Mononuclear cell (primary cell): ENCODE data around the gene CLDN34. TPM values are rescaled to one million over a fixed set of nuclear protein-coding genes. Genes with fewer than 3 reads are reported as not detected.

Experiments
- H3K27me3 ChIP-seq: 2 replicates; pipeline ENCODE4 v1.6.0; 2011; ENCODE audit warnings: low read length, control low read depth; ENCODE audit not compliant: insufficient read depth
- H3K4me1 ChIP-seq: 2 replicates; pipeline ENCODE4 v1.5.1; 2011; ENCODE audit warnings: mild to moderate bottlenecking, low read length, control low read depth; ENCODE audit not compliant: insufficient read depth
- H3K4me3 ChIP-seq: 2 replicates; pipeline ENCODE4 v1.5.1; 2011; ENCODE audit warnings: mild to moderate bottlenecking, low read length, moderate library complexity
- H3K9me3 ChIP-seq: 2 replicates; pipeline ENCODE4 v1.5.1; 2011; ENCODE audit warnings: low read depth, mild to moderate bottlenecking, control low read depth, low read length
- total RNA-seq: library from RNA; depleted of rRNA; stranded (reverse); fragments of >200 nt; gene quantifications from one replicate; pipeline ENCODE4 v1.2.3, GENCODE V29; 2012

CLDN34 gene
- total RNA-seq, result not detected

GRCh38 chrX:9966775-9967408, at the start of gene CLDN34:
Gene CLDN34, plus strand, starts transcription at chrX:9967358. Its CDS starts 0 bp downstream, at chrX:9967358.
- H3K27me3 ChIP-seq, result no peaks in the 10 kb centered on the region
- H3K4me1 ChIP-seq, result no peaks in the 10 kb centered on the region
- no peak within 1 kb of the TSS for H3K4me3 ChIP-seq
- H3K9me3 ChIP-seq, result no peaks in the 10 kb centered on the region

- H3K27me3 ChIP-seq, result no peaks in the 10 kb centered on the region
- no peak overlapping the region for H3K4me3 ChIP-seq
- no peaks in the 10 kb centered on the region for H3K4me1 ChIP-seq
- no peaks in the 10 kb centered on the region for H3K9me3 ChIP-seq
Measured at GRCh38 chrX:9917861-9918260, 49.3 kb upstream of the CLDN34 start.

GRCh38 chrX:9919632-9920172, 47.5 kb upstream of the CLDN34 start:
- no peaks in the 10 kb centered on the region for H3K27me3 ChIP-seq
- no peak overlapping the region for H3K4me3 ChIP-seq

GRCh38 chrX:9921407-9921806, 45.8 kb upstream of the CLDN34 start:
- H3K9me3 ChIP-seq, result no peaks in the 10 kb centered on the region
- no peaks in the 10 kb centered on the region for H3K4me1 ChIP-seq
- H3K27me3 ChIP-seq, result no peaks in the 10 kb centered on the region
- H3K4me3 ChIP-seq, result no peak overlapping the region

More at GRCh38 chrX:9919632-9920172, 47.5 kb upstream of the CLDN34 start:
- Histone ChIP-seq H3K9me3 (no peaks in the 10 kb centered on the region), H3K4me1 (no peaks in the 10 kb centered on the region)

GRCh38 chrX:9923357-9923756, 43.8 kb upstream of the CLDN34 start:
- no peaks in the 10 kb centered on the region for H3K4me1 ChIP-seq
- H3K9me3 ChIP-seq, result no peaks in the 10 kb centered on the region
- H3K4me3 ChIP-seq, result no peak overlapping the region
- no peaks in the 10 kb centered on the region for H3K27me3 ChIP-seq

GRCh38 chrX:9926002-9926401, 41.2 kb upstream of the CLDN34 start:
- Histone ChIP-seq H3K4me1 (no peaks in the 10 kb centered on the region), H3K9me3 (no peaks in the 10 kb centered on the region), H3K27me3 (no peaks in the 10 kb centered on the region), H3K4me3 (no peak overlapping the region)

- H3K4me1 ChIP-seq, result no peaks in the 10 kb centered on the region
- H3K9me3 ChIP-seq, result no peaks in the 10 kb centered on the region
- H3K27me3 ChIP-seq, result no peaks in the 10 kb centered on the region
- H3K4me3 ChIP-seq, result no peak overlapping the region
Measured at GRCh38 chrX:9927698-9928482, 39.3 kb upstream of the CLDN34 start.

- H3K4me1 ChIP-seq, result no peaks in the 10 kb centered on the region
- no peaks in the 10 kb centered on the region for H3K9me3 ChIP-seq
- H3K27me3 ChIP-seq, result no peaks in the 10 kb centered on the region
- no peak overlapping the region for H3K4me3 ChIP-seq
Measured at GRCh38 chrX:9935436-9935835, 31.7 kb upstream of the CLDN34 start.

- no peaks in the 10 kb centered on the region for H3K4me1 ChIP-seq
- H3K9me3 ChIP-seq, result no peaks in the 10 kb centered on the region
- H3K4me3 ChIP-seq, result no peak overlapping the region
- no peaks in the 10 kb centered on the region for H3K27me3 ChIP-seq
Measured at GRCh38 chrX:9937761-9938160, 29.4 kb upstream of the CLDN34 start.

- no peak overlapping the region for H3K4me3 ChIP-seq
- no peaks in the 10 kb centered on the region for H3K9me3 ChIP-seq
- H3K4me1 ChIP-seq, result no peaks in the 10 kb centered on the region
- no peaks in the 10 kb centered on the region for H3K27me3 ChIP-seq
Measured at GRCh38 chrX:9938516-9938915, 28.6 kb upstream of the CLDN34 start.

- Histone ChIP-seq H3K4me3 (no peak overlapping the region), H3K9me3 (no peaks in the 10 kb centered on the region), H3K27me3 (no peaks in the 10 kb centered on the region), H3K4me1 (no peaks in the 10 kb centered on the region)
Measured at GRCh38 chrX:9940421-9940820, 26.7 kb upstream of the CLDN34 start.

- Histone ChIP-seq H3K9me3 (no peaks in the 10 kb centered on the region), H3K4me1 (no peaks in the 10 kb centered on the region), H3K27me3 (no peaks in the 10 kb centered on the region), H3K4me3 (no peak overlapping the region)
Measured at GRCh38 chrX:9942086-9942485, 25.1 kb upstream of the CLDN34 start.

GRCh38 chrX:9943420-9943819, 23.7 kb upstream of the CLDN34 start:
- Histone ChIP-seq H3K4me1 (no peaks in the 10 kb centered on the region), H3K4me3 (no peak overlapping the region), H3K27me3 (no peaks in the 10 kb centered on the region), H3K9me3 (no peaks in the 10 kb centered on the region)

GRCh38 chrX:9947131-9947794, 19.9 kb upstream of the CLDN34 start:
- H3K4me3 ChIP-seq, result no peak overlapping the region
- no peaks in the 10 kb centered on the region for H3K27me3 ChIP-seq
- no peaks in the 10 kb centered on the region for H3K4me1 ChIP-seq
- H3K9me3 ChIP-seq, result no peaks in the 10 kb centered on the region

- Histone ChIP-seq H3K9me3 (no peaks in the 10 kb centered on the region), H3K27me3 (no peaks in the 10 kb centered on the region), H3K4me1 (no peaks in the 10 kb centered on the region), H3K4me3 (no peak overlapping the region)
Measured at GRCh38 chrX:9948406-9948805, 18.8 kb upstream of the CLDN34 start.
